VCaP (cell line): ENCODE results near the gene IL17RE.
"Not testable (repeated sequence)": the region's sequence is repeated elsewhere in the genome, so short reads cannot be mapped to it uniquely, and the experiment has no call there.

ENCODE experiments used
- H3K27ac ChIP-seq: fragments of 450-650 bp; 2 replicates; pipeline ENCODE4 v1.5.1; 2017
- CTCF ChIP-seq: fragments of 450-650 bp; conservative IDR thresholded peaks from 2 replicates; pipeline ENCODE4 v1.5.1; 2017; ENCODE audit warnings: mild to moderate bottlenecking, moderate library complexity

Gene IL17RE

GRCh38 chr3:9893739-9894138, 8.9 kb upstream of the IL17RE start:
- peak overlapping the region; percentile 28; the same call in 1 of the 2 replicates for H3K27ac ChIP-seq
- no peak for TF ChIP-seq CTCF

GRCh38 chr3:9895715-9896114, 6.9 kb upstream of the IL17RE start:
- H3K27ac ChIP-seq, result not testable (repeated sequence)

- peak overlapping the region; percentile 98 for H3K27ac ChIP-seq
Observed at GRCh38 chr3:9896755-9897407, 5.8 kb upstream of the IL17RE start.

GRCh38 chr3:9897408-9898372, 5.0 kb upstream of the IL17RE start:
- TF ChIP-seq CTCF, result no peak
- peak overlapping the region; percentile 98 for H3K27ac ChIP-seq

- no peak for TF ChIP-seq CTCF
- H3K27ac ChIP-seq, result peak overlapping the region; percentile 98
Observed at GRCh38 chr3:9898467-9899241, 4.0 kb upstream of the IL17RE start.

- no peak for TF ChIP-seq CTCF
- peak overlapping the region; percentile 98 for H3K27ac ChIP-seq
Observed at GRCh38 chr3:9899289-9899791, 3.3 kb upstream of the IL17RE start.

- H3K27ac ChIP-seq, result not testable (repeated sequence)
Observed at GRCh38 chr3:9900965-9901415, 1.7 kb upstream of the IL17RE start.

- H3K27ac ChIP-seq, result no peak overlapping the region
- TF ChIP-seq CTCF, result no peak
Observed at GRCh38 chr3:9901967-9902366, 681 bp upstream of the IL17RE start.
